Erythroblast (primary cell): ENCODE measurements around the gene PIP5K1B.

Source experiments
- DNase-seq, 2 experiments: peaks; one replicate each; lab custom pipeline; 2025; lab: John Stamatoyannopoulos, UW
- GATA1 ChIP-seq: IDR thresholded peaks from 2 replicates; pipeline ENCODE4 v1.6.1; 2011; ENCODE audit warnings: low read depth, mild to moderate bottlenecking, control low read depth, low read length, moderate library complexity
- POLR2A ChIP-seq: IDR thresholded peaks from 2 replicates; pipeline ENCODE4 v1.6.1; 2011; ENCODE audit warnings: mild to moderate bottlenecking, low read length

Gene PIP5K1B

GRCh38 chr9:68715181-68715456, 10.1 kb downstream of the PIP5K1B start:
- TF ChIP-seq GATA1 (no peak), POLR2A (no peak)
- no peak for DNase-seq

- DNase-seq = peak in 1 of 2 experiments; percentile 46
- no peak for TF ChIP-seq GATA1
- no peak for TF ChIP-seq POLR2A
Observed at GRCh38 chr9:68717552-68718443, 12.8 kb downstream of the PIP5K1B start.

- TF ChIP-seq POLR2A (no peak), GATA1 (no peak)
Observed at GRCh38 chr9:68719847-68720246, 14.8 kb downstream of the PIP5K1B start.

GRCh38 chr9:68720656-68721313, 15.7 kb downstream of the PIP5K1B start:
- TF ChIP-seq GATA1 = peak; percentile 27
- TF ChIP-seq POLR2A = peak; percentile 54
- DNase-seq = peak; percentile 94 to 99

More at GRCh38 chr9:68719847-68720246, 14.8 kb downstream of the PIP5K1B start:
- DNase-seq = peak; percentile 27 to 63

- TF ChIP-seq POLR2A (no peak), GATA1 (no peak)
Observed at GRCh38 chr9:68721666-68722330, 16.8 kb downstream of the PIP5K1B start.

GRCh38 chr9:68725070-68725469, 20.0 kb downstream of the PIP5K1B start:
- DNase-seq = peak; percentile 46 to 57

More at GRCh38 chr9:68721666-68722330, 16.8 kb downstream of the PIP5K1B start:
- peak; percentile 70 to 72 for DNase-seq

GRCh38 chr9:68726489-68726888, 21.4 kb downstream of the PIP5K1B start:
- TF ChIP-seq GATA1 (no peak), POLR2A (no peak)
- DNase-seq = no peak

More at GRCh38 chr9:68725070-68725469, 20.0 kb downstream of the PIP5K1B start:
- TF ChIP-seq GATA1 (no peak), POLR2A (no peak)

GRCh38 chr9:68727636-68728035, 22.6 kb downstream of the PIP5K1B start:
- no peak for TF ChIP-seq GATA1
- TF ChIP-seq POLR2A = no peak
- DNase-seq = peak; percentile 69 to 76

- peak in 1 of 2 experiments; percentile 36 for DNase-seq
- TF ChIP-seq GATA1 (no peak), POLR2A (no peak)
Observed at GRCh38 chr9:68728731-68729130, 23.7 kb downstream of the PIP5K1B start.

GRCh38 chr9:68730570-68731235, 25.7 kb downstream of the PIP5K1B start:
- TF ChIP-seq POLR2A (no peak), GATA1 (no peak)
- DNase-seq = peak in 1 of 2 experiments; percentile 32

- TF ChIP-seq GATA1 = no peak
- no peak for TF ChIP-seq POLR2A
- DNase-seq = no peak
Observed at GRCh38 chr9:68731857-68732256, 26.8 kb downstream of the PIP5K1B start.

GRCh38 chr9:68732405-68733020, 27.5 kb downstream of the PIP5K1B start:
- TF ChIP-seq GATA1 = no peak
- TF ChIP-seq POLR2A = no peak
- DNase-seq = no peak

- no peak for DNase-seq
- TF ChIP-seq GATA1 (no peak), POLR2A (no peak)
Observed at GRCh38 chr9:68733021-68733405, 28.0 kb downstream of the PIP5K1B start.

- peak; percentile 57 to 68 for DNase-seq
Observed at GRCh38 chr9:68738358-68738757, 33.3 kb downstream of the PIP5K1B start.

More at GRCh38 chr9:68738358-68738757, 33.3 kb downstream of the PIP5K1B start:
- no peak for TF ChIP-seq GATA1
- no peak for TF ChIP-seq POLR2A
